Measurements from ENCODE around the gene MBNL2.

MBNL2 gene

DNA sequence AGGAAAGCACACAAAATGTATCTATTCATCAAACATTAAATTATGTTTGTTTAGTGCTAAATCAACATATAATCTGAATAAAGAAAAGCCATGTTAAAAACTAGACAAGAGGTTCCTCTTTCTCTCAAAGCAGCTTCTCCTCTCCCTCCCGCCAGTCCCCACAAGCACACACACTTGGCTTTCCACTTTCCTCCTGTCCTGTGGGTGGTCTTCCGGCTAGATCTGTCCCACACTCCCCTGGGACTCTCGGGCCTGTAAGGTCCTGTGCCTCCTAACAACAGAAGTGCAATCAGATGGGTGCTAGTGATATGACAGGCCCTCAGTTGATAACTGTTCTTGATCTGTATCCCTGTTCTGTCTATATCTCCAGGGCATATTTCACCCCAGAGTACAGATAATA, 166.2 kb downstream of the MBNL2 start:
- DNase-seq: no peak

DNA sequence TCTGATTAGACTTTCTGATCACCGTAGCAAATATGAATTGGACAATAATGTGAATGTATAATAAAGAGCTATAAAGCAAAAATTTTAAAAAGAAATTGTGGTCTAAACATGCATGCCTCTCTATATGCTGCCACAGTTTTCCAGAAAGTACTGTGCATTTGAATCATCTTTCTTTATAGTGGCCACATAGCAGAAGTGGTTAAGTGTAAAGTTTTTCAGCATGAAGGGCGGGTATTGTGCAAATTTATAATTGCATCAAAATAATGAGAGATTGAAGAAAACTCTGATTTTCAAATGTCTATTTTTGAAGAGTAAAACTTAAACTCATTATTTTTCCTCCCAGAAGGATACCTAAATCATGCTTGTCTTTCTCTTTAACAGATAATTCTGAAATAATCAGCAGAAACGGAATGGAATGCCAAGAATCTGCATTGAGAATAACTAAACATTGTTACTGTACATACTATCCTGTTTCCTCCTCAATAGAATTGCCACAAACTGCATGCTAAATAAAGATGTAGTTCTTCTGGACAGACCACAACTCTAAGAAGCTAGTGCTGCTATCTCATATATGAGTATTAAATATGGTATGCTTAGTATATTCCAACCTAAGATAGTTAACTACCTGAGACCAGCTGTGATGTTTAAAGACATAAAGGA, 168.9 kb downstream of the MBNL2 start:
- no peak for DNase-seq

DNA sequence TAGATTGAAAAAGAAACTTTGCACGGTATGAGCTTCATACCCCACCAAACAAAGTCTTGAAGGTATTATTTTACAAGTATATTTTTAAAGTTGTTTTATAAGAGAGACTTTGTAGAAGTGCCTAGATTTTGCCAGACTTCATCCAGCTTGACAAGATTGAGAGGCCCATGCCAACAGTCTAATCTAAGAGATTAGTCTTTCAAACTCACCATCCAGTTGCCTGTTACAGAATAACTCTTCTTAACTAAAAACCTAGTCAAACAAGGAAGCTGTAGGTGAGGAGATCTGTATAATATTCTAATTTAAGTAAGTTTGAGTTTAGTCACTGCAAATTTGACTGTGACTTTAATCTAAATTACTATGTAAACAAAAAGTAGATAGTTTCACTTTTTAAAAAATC, 169.9 kb downstream of the MBNL2 start:
- DNase-seq: no peak

DNA sequence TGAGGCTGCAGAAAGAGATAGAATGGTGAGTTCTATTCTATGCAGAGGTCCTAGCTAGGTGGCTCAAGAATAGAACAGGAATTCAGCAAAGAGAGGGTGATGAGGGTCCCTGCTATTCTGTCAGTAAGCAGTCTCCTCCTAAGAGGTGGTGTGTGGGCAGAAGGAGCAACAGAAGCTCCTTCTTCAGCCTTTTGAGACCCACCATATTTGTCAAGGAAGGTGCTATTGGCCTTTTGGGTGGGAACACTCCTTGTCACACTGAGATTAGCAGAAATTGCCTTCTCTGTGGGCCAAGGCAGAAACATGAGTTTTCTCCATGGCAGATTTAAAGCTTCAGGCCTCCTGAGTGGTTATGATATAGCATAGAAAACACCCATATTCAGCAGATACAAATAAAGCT, 172.4 kb downstream of the MBNL2 start:
- no peak for DNase-seq

DNA sequence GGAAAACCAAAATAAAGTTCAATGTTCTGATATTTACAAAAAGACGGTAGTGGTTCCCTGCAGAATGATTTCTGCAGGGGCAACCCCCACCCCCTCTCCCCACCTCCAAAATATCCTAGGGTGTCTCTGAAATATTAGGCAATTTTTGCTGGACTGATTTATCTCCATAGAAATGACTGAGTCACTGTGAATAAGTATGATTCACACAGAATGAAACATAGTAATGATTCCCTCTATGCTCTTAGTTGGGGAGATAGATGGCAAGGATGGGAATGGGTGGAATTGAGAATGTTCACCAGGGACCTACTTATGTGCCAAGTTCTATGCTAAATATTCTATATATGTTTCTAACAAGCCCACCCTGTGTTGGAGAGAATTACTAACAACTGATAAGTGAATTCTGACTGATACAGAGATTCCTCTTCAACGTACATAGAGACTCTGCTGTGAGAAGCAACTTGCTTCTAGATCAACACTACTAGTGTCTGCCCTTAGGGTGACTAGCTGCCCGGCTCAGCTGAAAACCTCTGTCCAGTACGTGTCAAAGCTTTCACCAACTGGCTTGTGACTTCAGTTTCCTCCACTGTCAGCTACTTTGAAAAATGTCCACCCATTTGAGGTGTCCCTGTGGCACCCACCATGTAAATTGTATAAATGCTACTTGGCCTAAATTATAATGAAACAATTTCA, 173.5 kb downstream of the MBNL2 start:
- DNase-seq: no peak

DNA sequence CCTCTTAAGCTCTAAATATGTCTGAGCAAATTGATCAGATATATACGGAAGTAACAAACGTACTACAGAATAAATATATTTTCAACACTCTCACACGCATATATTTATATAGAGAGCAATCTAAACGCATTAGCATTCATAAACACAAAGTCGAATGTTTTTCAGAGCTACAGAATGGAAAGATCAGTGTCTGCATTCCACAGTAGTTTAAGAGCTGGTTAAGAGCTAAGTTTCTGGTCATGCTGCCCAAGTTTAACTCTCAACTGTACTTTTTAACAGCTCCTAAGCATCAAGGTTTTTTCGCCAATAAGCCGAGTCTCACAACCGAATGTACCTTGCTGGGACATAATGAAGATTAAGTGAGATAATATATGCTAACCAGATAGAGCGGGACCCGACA, 175.1 kb downstream of the MBNL2 start:
- no peak for DNase-seq

DNA sequence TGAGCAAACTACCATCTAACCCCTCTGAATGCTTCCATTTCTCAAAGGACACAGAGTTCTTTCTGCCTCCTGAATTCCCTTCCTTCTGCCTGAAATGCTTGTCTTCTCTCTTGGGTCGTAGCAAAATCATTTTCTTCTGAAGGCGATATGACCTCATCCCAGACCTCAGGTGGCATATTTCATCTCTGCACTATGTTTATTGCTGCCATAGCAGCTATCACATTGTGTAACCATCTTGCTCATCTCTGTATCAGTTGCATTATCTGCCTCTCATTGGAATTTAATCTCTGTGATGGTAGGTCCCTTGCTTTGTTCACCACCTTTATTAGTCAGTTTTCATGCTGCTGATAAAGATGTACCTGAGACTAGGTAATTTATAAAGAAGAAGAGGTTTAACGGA, 179.3 kb downstream of the MBNL2 start:
- DNase-seq: no peak

DNA sequence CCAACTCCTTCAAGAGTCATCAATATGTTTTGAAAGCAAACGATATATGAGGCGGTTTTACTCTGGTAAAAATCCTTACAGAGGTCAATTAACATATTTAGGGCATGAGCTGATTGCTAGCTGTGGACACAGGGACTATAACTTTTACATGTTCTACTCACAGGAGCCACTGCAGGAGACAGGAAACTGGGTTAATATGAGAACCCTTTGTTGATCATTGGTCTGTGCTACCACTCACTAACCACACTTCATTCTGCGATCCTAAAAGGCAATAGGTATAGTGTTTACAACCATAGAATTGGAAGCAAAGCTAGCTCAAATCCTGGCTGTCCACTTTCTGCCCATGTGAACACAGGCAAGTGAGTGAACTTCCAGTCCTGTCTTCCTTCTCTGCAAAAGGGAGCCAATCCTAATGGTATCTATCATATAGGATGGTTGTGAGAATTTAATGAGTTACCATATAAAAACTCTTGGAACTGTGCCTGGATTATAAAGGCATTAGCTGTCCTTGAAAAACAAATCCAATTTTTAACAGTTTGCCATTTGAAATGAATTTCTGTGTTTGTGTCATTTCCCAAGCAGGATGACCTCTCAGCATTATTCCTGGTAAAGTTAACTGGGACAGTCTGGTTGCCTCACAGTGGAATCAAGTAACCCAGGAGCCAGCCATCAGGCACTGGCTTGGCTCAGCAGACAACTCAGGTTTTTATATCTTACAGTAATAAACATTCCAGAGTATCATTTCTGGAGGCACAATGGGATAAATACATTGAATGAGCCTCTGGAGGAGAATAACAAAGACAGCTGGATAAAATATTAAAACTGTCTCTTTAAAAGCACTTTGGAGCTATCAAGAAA, 182.0 kb downstream of the MBNL2 start:
- no peak for DNase-seq

DNA sequence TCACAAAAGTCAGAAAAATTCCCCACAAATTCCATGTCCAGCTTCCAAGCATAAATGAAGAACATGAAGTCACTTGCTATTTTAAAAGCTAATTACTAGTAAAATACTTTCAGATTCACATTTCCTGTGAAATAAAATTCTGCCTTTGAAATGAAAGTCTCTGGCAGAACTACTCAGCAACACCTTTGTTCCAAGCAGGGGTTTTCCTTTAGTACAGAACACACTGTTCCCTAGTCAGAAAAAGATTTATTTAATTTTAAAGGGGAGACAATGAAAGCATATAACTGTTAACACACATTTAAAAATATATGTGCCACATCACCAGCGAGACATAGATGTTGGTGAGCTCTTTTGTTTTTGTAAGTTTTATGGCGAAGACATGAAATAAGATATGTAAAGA, 185.4 kb downstream of the MBNL2 start:
- DNase-seq: no peak

DNA sequence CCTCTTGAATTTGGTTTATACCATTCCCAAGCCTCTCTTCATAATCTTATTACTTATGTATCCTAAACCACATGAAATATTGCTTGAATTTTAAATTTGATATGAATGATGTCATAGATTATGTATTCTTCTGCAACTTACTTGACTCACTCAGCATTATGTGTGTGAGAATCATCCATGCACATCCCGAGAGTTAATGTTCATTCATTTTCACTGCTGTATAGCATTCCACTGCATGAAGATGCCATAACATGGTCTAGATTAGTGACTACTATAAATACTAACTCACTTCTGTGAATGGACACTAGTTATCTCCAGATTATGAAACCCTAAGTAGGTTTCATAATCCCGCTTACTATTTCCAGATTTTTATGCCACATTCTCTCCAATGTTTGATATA, 186.8 kb downstream of the MBNL2 start:
- no peak for DNase-seq

DNA sequence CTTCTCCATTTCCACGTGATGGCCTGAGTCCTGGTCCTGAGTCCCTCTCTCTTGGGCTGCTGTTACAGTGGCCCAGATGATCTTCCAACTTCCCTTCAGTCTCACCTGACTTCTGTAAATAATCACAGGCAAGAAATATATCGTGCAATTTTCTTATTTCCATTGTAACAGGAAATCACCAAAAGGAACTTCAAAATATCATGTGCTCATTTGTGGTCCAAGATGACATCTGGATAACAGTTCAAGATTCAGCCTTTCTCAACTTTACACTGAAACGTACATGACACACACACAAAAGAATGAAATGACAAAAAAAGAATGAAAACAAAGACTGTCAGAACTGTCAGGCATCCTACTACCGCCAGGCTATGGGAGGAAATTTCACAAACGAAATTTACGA, 189.9 kb downstream of the MBNL2 start:
- no peak for DNase-seq

DNA sequence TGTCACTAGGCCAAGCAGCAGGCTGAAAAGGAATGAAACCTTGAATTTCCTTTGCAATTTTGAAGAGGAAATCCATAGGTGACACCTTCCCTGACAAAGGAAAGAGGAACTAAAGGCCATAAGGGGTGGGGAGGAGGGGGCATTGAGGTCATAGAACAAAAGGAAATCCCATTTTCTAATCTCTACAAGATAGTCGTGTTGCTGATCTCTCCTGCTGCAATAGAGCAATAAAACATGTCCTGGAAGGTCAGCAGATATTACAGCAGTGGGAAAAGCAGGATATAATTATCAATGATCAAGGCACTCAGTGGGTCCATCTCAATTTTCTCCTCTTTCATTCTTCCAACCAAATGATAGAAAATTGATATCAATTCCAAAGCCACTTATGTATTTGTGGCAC, 191.6 kb downstream of the MBNL2 start:
- DNase-seq: no peak

DNA sequence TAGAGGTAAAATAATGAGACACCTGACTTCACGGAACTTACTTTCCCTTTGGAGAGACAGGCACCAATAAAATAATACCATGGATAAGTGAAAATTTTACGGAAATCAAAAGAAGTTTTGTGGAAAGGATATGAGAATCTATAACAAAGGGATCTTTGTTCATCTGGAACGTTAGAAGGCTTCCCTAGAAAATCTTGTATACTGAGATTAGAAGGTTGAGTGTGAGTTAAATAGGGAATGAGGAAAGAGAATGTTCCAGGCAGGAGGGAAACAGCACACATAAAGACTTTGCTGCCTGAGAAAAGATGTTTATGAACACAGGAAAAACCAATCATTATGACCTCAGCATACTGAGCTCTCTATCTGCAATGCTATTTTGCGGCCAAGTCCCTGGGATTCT, 192.3 kb downstream of the MBNL2 start:
- no peak for DNase-seq

DNA sequence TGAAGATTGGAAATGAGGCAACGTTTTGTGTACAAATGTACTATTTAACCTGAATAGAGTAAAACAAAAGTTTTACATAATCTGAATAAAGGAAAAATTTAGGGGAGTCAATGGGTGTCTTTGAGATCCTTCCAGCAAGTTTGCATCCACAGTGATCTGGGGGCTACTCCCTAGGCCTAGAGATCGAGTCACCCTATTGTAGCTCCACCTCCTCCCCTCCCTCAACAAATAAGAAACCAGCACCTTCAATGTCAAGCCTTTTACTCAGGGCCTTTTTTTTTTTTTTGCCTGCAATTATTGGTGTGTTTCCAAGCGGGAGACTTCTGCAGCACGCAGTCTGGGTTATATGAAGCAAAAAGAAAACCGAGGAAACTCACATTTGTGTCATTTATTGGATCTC, 195.6 kb downstream of the MBNL2 start:
- DNase-seq: no peak

DNA sequence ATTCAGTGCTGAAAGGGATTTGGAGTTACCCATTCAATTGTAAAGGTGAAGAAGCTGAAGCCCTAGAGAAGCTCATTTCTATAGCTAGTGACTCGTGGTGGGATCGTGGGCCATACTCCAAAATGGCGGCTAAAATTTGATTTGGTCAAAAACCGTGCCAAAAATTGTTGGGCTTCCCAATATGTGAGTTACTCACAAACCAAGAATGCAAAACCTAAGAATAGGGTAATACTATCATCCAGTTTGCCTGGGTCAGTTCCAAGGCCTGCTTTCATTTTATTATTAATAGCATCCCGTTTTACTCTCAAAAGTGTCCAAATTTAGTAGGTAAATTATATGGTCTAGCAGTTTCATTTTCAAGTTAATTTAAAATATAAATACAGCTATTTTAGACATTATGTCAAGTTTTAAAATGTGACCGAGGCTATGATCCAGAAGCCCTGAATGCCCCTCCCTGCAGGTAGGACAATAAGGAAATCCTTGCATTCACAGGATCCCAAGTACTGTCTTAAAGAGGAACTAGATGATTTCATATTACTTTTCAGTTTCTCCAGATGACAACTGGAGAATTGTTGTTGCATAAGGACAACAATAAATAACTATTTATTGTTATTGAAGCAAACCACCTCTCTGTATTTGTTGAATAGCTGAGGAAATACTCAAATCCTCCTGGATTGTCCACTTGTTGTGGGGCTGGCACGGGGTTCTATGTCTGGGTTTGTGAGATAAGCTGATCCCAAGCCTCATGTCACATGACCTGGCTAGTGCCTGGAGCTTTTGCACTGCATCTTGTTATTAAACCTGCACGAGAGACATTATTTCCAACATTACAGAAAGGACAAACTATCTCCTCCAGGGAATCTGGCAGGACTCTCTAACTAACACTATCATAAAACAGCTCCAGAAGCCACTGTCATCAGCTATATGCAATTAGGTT, 200.3 kb downstream of the MBNL2 start:
- no peak for DNase-seq

DNA sequence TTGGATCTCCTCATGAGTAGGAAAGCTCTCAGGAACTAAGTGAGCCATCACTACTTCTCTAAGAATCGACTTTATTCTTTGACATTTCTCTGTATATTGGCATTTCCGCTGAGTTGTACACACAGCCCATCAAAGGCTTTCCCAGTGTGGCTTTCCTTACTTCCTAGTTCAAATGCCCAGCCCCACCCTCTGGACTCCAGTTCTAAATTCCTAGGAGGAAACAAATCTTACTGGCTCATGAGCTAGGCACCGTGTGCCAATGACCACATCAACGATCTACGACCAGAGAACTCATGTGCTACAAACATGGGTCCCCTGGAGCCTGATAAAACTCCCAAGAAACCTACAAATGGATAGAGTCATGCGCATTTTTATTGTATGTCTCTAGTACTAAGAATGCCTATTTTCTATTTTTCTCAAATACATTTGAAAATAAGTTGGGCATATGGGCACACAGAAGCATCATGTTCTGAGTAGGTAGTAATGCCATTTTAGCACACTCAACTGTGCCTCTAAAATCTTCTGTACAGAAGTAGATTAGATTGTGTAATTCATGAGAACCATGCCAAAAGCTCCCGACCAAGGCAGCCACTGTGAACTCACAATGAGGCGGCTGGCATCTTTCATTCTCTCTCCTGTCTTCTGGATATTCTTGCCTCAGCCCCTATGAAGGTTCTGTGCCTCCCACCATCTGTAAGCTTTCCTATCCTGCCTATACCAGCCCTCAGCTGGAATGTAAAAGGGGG, 201.3 kb downstream of the MBNL2 start:
- no peak for DNase-seq

DNA sequence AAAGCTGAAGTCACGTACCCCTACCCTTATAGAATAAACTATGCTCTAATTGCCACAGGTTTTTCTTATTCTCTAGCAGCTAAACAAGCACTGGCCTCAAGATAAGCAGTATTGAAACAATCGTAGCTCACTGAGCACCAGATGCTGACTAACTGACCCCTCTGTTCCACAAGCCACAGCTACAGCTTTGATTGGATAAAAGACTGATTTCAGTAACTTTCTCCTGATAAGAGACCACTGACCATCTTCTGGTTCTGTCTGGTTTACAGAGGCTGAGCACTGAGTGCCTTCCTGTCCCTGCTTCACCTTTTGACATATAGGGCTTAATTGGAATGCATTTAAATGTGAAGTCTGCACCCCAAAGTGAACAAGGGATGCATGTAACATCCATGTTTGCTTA, 203.5 kb downstream of the MBNL2 start:
- DNase-seq: no peak

DNA sequence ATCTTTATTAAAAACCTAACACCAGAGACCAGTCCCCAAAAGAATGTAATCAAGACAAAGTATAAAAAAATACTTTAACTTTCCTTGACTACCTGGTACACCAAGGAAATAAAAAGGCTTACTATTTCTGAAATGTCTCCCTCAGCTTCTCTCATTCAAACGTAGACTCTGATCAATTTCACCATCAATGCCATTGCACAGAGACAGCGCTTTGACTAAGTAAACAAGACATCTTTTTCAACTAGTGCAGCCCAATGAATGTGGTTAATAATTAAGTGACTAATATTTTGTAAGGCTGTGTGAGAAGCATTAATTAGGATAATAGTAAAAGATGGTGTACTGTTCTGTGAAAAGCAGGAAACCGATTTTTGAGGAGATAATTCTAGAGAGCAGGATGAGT, 204.6 kb downstream of the MBNL2 start:
- no peak for DNase-seq

DNA sequence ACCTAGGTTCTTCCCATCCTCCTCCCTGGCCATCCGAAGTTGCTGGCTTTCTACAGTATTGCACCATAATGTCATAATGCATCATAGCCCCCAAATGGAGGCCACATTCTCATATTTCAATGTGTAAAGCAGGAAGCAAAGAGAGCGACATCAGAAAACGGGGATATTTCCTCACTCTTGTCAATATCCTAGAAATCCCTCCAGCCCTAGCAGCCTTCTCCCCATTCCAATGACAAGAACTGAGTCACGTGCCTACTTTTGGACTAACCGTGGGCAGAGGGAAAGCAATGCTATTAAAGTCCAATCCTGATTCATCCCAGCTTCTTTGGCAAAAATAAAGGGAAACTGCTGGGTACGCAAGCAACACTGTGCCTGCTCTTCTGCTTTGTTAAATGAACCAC, 207.5 kb downstream of the MBNL2 start:
- DNase-seq: no peak

DNA sequence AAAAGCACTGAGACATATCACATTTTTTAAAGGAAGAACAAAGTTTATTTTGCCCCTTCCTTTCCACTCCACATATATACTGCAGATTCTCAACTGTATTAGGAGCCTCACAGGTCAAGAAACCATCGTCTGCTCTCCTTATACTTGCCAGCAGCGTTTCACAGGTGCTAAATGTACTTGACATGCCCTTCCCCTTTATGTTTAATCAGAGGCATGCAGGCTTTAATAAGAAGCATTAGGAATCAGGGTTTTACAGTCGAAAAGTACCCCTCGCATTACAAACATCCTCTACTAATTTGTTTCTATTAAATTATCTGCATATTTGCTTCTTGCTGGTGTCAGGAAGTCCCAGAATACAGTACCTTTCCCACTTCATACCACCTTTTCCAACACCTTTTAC, 208.2 kb downstream of the MBNL2 start:
- no peak for DNase-seq

DNA sequence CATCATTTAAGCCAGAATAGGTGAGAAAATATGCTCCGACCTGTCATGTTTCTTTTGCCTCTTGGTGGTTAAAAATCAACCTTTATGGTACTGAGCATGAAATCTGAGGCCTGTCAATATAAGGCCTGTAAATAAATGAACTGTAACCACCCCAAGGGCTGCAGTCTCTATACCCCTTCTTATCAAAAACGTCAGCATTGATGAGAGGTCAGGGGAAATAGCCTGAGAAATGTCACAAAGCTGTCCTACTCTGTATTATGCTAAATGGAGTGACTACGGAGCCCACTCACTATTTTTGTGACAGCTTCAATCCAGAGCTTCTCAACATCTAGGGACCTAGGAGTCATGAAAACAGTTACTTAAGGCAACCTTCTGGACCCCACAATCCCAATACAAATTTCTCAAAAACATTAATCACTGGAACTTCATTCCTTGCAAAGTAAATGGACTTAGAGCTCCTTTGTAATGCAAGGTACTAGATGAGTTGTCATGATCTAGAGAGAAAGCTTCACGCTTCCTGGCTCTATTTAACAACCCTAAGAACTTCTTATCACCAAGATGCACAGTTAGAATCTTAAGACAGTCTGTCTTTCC, 209.1 kb downstream of the MBNL2 start:
- no peak for DNase-seq

Data from activated gamma-delta T cell treated with Interleukin-2 at 50 U/mL for 16 hours (primary cell).